ENCODE data around the gene WTIP.
A peak's percentile ranks its signal among the peaks of the same experiment; 100 is the strongest.
"Not testable (repeated sequence)": the region's sequence is repeated elsewhere in the genome, so short reads cannot be mapped to it uniquely, and the experiment has no call there.

WTIP gene

DNA sequence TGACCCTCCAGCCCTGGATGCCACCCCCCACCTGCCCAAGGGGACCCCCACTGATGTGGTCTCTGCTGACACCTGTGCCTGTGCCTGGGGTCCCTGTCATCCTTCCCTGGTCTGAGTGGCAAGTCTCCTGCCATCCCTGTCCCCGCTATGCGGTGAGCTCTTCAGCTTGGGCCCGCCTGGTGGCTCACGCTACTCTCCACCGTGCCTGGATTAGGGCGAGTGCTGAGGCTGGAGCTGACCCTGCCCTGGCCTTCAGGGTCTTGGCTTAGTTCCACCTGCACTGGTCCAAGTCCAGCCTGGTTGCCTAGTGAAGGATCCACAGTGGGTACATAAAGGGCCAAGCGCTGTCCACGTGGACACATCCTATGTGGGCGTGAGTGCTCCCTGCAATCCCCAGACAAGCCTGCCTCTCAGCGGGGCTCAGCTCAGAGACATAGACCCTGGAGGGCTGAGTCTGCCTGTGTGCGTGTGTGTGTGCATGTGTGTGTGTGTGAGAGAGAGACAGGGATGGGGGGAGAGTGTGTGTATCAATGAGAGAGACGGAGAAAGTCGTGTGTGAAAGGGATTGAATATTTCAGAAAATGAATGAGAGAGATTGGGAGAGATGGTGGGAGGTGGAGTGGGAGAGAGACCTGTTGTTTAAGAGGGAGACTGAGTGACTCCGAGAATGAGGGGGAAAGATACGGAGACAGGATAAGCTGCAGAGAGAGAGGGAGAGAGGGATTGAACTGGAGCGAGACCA is 22.1 kb downstream of the WTIP start:
- no peak for DNase-seq (ENCODE audit: low read depth in 2 of 2)

DNA sequence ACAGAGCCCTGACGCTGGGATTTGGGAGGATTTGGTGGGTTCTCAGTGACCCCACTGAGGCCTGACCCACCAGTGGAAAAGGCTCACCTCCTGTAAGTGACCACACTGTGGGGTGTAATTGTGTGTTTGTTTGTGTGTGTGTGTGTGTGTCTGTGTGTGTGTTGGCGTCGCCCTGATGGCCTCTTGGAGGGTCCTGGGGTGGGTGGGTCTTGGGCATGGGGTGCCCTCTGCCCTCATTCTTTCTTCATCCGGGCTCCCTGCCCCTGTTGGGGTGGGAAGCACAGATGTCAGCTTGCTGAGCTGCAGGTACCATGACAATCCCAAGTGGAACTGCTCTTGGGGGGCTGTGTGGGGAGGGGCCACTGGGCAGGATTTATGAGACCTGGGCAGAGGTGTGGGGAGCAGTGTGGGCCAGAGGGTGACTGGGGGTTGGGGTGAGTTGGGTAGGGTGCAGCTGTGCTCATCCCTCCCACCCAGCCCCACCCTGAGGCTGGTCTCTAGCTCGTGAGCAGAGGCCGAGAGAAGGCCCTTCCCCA is 22.8 kb downstream of the WTIP start:
- DNase-seq (ENCODE audit: low read depth in 2 of 2) = no peak

DNA sequence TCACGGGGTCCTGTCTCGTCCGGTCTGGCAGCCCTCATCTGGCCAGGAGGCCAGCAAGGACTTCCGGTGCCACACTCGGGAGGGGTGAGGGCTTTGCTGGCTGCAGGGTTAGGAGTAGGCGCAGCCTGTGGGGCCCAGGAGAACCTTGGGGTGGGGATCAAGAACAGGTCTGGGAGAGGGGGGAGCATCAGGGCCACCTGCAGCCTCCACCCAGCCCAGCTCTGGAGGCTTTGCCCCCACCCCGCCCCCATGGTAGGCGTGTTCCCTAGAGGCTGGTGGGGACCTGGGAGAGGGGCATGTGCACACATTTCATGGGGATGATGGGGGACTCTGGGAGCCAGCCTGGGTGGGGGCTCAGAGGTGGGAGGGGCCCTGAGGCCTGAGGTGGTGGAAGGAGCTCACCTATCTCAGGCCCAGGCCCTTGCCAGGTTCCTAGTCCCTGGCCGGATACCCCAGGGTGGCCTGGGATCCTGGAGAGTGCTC is 23.3 kb downstream of the WTIP start:
- DNase-seq (ENCODE audit: low read depth in 2 of 2) = no peak

DNA sequence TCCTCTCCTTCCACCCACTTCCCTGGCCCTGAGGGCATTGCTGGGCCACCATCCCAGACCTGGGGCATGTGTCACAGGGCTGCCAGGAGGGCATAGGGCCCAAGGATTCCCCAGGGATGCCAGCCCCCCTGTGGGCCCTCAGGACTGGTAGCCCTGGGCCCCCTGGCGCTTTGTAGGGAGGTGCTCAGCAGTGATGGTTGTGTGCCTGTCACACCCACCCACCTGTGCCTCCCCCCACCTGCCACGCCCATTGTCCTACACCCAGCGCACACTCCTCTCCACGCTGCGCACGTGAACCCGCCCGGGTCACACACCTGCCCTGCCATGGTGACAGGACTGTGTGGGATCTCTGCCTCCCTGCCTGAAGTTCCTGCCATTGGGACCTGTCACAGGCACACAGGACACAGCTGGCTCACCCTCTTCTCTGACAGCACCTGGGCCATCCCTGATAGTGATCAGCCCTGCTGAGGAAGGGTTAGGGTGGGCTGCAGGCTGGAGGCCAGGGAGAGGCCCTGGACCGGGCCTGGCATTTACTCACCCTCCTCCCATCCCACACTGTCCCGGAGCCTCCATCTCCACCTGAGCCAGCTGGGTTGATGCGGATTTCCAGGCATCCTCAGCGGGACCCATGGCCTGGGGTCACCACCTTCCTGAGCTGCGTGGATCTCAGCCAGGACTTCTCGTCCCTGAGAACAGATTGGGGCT is 23.9 kb downstream of the WTIP start:
- no peak for DNase-seq (ENCODE audit: low read depth in 2 of 2)

DNA sequence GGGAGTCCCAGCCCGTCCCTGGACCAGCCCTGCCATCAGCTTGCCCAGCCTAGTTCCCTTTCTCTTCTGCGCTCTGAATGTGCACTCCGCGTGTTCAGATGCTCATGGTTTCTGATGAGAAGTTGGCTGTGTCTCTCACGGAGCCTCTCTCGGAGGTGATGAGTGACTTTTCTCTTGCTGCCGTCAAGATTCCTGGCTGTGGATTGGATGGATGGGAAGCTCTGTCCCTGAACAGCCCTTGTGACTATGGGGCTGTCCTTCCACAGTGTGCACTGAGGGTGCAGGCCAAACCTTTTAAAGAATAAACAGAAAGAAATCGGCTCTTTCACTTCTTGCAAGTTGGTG is 24.4 kb downstream of the WTIP start:
- no peak for DNase-seq (ENCODE audit: low read depth in 2 of 2)

DNA sequence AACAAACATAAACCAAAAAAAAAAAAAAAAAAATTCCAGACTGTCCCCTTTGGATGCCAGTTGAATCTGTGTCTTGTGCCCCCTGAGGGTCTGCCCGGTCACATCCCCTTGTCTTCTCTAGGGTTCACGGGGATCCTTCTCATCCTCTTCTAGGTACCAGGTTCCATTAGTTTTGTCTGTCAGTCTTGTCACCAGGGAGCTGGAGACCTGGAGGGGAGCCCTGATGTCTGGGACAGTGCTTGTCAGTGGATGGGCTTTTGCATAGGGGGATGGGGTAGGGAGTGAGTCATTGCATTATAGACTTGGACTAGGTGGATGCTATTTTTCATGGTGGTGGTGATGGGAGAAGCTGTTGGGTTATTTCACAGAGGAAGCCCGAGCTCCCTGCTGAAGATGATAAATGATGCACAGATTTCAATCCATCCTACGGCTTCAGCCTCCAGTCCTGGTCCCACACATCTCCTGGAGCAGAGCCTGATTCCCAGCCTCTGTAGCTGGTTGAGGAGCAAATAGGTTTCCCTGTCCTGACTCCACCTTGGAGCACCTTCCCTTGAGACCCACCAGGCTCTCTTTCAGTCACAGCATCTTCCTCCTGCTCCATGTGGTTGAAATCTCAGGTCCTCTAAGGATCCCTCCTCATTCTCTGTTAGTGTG is 26.0 kb downstream of the WTIP start:
- no peak for DNase-seq (ENCODE audit: low read depth in 2 of 2)

DNA sequence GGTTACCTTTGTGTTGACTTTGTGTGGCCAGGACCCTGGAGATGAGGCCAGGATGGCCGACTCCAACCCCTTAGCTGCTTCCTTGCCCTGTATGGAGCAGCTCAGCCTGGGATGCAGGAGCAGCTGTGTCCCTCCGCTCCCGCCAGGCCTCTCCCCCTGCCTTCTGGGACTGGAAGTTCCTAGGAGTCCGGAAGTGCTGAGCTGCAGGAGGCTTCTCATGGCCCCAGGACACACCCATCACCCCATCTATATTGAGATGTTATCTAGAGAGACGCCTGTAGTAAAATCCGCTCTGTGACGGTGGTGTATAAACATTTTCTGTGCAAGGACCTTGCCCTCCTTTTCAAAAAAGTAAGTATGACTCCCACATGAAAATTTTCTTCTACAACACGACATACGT is 27.0 kb downstream of the WTIP start:
- DNase-seq (ENCODE audit: low read depth in 2 of 2) = no peak

DNA sequence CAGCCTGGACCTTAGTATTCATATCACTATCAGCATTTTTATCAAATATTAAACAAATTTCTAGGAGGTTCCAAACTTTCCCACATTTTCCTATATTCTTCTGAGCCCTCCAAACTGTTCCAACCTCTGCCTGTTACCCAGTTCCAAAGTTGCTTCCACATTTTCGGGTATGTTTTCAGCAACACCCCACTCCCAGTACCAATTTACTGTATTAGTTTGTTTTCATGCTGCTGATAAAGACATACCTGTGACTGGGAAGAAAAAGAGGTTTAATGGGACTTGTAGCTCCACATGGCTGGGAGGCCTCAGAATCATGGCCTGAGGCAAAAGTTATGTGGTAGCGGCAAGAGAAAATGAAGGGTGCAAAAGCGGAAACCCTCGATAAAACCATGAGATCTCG is 29.3 kb downstream of the WTIP start:
- DNase-seq (ENCODE audit: low read depth in 2 of 2) = not testable (repeated sequence)

DNA sequence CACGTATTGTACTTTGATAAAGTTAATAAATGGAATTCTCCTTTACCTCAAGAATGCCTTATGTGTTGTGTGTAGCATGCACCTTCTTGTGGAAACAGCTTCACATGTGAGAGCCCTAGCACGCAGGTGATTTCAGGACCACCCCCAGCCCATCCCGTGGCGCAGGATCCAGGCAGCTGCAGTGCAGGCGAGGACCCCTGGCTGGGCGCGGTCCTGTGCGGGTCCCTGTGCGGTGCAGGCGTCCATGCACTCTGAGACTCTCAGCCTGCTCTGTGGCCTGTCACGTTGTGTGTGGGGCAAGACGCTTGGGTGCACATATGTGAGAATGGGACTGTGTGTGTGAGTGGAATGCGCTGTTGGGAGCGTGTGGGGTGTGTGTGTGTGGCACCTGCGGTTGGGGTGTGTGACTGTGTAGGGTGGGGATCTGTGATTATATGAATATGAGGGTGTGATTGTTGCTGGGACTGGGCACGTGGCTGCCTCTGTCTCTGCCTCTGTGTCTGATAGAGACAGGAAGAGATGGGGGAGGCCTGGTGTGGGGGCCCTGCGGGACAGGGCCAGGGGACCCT is 30.8 kb downstream of the WTIP start:
- DNase-seq (ENCODE audit: low read depth in 2 of 2) = no peak

DNA sequence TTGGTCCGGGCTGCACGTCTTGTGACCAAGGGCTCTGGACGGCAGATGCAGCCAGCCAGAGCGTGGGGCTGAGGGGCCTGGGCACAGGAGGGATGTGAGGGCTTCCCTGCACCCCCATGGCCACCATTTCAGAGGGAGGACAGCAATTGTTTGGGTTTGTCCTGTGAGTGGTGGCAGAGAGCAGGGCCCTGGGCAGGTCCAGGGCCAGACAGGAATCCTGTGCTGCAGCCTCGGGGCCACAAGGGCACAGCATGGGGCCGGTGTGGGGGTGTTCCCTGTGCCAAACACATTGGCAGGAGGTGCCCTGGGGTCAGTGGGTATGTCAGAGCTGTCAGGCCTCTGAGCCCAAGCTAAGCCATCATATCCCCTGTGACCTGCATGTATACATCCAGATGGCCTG is 32.2 kb downstream of the WTIP start:
- no peak for DNase-seq (ENCODE audit: low read depth in 2 of 2)

DNA sequence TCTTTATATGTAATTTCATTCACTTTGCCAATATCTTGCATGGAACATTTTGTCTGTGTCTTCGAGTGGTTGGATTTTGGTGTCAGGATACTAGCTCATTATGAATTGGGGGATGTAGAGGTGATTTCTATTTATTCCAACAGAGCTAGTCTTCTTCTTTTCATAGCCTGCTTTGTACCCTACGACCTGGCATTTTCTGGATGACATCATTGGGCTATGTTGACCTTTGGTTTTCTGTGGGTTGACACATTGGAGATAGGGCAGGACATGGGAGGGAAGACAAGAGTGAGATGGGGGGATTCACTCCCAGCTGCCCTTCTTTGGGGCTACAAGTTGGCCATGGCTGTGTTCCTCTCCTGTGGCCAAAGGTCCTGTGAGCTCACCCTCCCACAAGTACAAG is 38.0 kb downstream of the WTIP start:
- no peak for DNase-seq (ENCODE audit: low read depth in 2 of 2)

DNA sequence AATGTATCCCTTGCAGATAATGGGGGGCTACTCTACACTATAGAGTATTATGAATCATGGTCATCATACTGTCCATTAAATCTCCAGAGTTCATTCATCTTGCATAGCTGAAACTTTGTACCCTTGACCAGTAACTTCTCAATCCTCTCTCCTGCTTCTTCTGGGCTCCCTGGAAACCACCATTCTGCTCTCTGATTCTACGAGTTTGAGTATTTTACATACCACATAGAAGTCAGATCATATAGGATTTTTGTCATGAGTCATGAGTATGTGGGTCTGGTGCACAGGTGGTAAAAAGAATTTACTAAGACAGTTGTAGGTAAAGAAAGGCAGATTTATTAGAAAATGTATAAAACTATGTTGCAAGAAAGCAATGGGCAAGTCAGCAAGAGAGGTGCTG is 41.9 kb downstream of the WTIP start:
- DNase-seq (ENCODE audit: low read depth in 2 of 2) = no peak

DNA sequence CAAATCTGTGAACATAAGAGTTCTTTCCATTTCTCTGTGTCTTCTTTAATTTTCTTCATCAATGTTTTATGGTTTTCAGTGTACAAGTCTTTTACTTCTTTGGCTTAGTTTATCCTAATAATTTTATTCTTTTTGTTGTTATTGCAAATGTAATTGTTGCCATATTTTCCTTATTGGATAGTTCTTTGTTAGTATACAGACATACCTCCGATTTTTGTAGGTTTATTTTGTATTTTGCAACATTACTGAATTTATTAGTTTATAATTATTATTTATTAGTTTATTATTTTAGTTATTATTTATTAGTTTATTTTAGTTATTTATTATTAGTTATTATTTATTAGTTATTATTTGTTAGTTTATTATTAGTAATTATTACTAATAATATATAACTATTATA is 43.4 kb downstream of the WTIP start:
- no peak for DNase-seq (ENCODE audit: low read depth in 2 of 2)

DNA sequence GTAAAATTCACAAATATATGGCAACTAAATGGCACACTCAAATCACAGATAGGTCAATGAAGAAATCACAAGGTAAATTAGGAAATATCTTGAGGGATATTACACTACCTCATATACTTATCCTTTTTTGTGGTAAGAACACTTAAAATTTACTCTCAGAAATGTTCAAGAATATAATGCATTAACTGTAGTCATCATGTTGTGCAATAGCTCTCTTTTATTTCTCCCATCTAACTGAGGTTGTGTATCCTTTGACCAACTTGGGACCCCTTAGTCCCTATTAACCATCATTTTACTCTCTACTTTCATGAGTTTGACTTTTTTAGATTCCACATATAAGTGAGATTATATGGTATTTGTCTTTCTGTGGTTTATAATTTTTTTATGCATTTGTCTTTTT is 52.6 kb downstream of the WTIP start:
- DNase-seq (ENCODE audit: low read depth in 2 of 2) = no peak

DNA sequence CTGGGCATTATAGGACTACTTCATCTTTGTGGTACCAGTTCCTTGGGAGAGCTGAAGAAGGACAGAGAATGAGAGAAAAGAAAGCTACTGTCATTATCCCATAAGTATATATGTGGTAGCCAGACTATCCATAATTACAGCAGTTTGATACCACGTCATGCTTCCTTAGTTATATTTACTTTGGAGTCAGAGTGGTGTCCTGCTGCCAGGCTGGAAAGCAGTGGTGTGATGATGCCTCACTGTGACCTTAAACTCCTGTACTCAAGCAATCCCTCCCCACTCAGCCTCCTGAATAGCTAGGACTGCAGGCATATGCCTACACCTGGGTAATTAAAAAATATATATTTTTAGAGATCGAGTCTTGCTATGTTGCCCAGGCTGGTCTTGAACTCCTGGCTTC is 57.8 kb downstream of the WTIP start:
- no peak for DNase-seq (ENCODE audit: low read depth in 2 of 2)

DNA sequence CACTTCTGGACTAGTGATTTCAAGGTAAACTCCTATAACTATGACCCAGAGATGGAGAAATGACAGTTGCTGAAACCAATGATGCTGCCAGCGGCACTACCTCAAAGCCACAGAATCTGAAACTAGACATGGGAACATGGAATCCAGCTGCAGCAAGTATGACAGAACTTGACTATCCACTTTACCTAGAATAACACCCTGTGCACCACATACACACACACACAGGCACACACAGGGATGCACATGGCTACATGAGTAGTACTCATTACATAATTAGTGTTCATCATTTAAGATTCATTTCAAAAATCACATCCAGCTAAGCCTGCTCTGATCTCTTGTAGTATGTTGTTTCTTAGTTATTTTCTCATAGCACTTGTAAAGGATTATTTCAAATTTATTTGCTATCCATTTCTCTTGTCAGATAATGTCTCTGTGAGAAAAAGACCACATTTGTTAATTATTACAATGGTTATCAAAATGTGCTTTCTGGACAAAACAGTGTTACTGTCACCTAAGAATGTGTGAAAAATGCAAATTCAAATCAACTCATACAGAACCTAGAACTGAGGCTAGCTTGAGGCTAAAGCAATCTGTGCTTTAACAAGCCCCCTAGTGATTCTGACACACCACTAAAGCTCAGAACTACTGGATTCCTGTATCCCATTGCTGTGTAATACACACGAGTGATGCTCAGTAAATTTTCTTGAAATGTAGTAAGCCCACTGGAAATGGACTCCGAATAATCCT is 59.4 kb downstream of the WTIP start:
- DNase-seq (ENCODE audit: low read depth in 2 of 2) = no peak

DNA sequence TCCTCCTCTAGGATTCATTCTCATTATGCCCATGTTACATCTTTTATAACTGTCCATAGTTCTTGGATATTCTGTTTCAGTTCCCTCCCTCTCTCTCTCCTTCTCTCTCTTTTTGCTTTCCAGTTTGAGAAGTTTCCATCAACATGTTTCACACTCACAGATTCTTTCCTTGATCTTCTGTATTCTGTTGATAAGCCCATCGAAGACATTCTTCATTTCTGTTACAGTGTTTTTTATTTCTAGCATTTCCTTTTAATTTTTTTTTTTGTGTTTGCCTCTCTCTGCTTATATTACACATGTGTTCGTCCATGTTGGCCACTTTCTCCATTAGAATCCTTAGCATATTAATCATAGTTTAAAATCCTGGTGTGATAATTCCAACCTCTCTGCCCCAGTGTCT is 68.3 kb downstream of the WTIP start:
- no peak for DNase-seq (ENCODE audit: low read depth in 2 of 2)

DNA sequence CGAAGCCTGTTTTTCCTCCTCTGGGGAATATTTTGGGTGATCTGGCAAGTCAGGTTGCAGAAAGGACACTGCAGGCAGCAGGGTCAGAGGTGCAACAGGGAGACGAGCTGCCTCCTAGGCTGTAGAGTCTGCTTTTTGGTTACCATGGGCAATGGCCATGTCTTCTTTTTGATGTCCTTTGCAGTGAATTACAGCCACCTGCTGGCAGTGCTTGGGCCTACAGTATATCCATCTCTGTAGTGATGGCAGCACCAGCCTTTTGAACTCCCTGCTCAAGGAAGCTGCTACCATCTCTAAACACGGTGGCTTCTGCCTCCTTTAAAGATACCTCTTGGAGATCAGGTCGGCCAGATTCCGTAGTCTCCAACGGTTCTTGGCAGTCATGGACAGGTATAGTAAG is 73.9 kb downstream of the WTIP start:
- DNase-seq (ENCODE audit: low read depth in 2 of 2) = no peak

DNA sequence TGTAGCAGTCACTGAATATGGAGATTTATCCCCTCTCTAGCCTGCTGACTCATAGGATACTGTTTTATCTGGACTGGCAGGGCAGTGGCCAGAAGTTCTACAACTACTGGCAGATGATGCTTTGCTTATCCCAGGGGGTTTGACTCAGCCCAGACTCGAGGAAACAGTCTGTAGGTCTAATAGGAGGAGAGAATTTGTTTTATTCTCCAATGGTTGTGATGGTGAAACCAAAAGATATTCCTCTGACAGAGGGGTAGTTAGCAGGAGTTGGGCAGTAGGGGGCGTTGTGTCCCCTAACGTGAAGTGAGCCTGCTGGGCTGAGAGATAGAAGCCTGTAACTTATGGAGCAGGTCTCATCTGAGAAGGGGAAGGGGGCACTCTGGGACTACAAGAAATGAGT is 74.9 kb downstream of the WTIP start:
- peak in 1 of 2 experiments; percentile 14 for DNase-seq (ENCODE audit: low read depth in 2 of 2)

DNA sequence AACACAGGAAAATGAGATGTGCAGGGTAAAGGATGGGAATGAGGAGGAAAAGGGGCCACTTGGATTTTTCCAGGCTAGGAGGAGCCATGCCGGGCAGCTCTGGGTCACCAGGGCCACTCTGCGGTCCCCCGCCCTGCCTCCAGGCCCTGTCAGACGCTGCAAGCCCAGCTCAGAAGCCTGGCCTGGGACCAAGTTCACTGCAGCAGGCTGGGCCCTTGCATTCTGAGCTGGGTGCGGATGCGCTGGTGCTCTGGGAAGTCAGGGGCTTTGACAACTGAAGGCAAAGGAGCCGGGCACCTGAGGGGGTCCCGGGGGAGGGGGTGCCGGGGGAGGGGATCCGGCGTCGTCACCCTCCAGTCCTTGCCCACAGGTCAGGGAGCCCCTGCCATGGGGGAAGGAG is 77.5 kb downstream of the WTIP start:
- no peak for DNase-seq (ENCODE audit: low read depth in 2 of 2)

DNA sequence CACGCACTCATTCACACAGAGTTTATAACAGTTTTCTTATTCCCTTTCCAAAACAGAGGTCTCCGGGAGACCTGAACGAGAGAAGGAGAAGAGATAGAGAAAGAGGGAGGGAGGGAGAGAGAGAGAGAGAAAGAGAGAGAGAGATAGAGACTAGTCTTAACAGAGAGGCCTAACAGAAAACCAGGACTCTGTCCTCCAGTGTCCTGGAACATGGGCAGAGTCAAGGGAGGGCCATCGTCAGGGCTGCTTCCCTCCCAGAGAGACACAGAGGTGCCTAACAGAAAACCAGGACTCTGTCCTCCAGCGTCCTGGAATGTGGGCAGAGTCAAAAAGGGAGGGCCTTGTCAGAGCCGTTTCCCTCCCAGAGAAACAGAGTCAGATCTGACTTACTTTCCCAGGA is 78.7 kb downstream of the WTIP start:
- no peak for DNase-seq (ENCODE audit: low read depth in 2 of 2)
